ENCODE results near the gene VEGFD.
A peak's percentile ranks its signal among the peaks of the same experiment; 100 is the strongest.
"Not testable (repeated sequence)": the region's sequence is repeated elsewhere in the genome, so short reads cannot be mapped to it uniquely, and the experiment has no call there.

The VEGFD gene

DNA sequence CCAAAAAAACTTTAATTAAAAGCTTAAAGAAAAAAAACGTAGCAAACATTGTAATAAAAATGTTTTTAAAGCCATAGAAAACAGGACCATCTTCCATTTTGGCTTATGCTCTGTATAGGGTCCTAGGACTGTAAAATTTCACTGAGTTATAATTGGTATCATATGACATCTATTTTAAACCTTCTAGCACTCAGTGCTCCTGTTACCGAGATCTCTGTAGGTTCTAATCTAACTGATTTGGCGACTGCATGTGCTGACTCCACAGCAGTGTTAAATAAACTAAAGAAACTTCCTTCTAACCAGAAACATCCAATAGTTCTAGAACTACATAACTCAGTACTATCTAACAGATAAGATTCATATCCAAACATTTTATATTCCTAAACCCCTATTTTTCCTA, 68.7 kb downstream of the VEGFD start, which contains the start of gene ASB11:
ASB11 (minus strand) TSS at position 132 of the 400 bp plus-strand sequence; CDS start at position 97, 35 bp downstream.
- Histone ChIP-seq H3K27ac (ENCODE audit: low read depth in 2 of 2, low read length in 2 of 2) (no peak within 1 kb of the TSS), H3K4me1 (ENCODE audit: control insufficient read depth in 2 of 2, insufficient read depth in 2 of 2, low read length in 2 of 2) (no peaks in the 10 kb centered on the region), H3K4me3 (ENCODE audit: low read length in 2 of 2) (no peak within 1 kb of the TSS), H3K36me3 (ENCODE audit: control insufficient read depth in 2 of 2, insufficient read depth in 2 of 2, low read length in 2 of 2) (no peaks in the 10 kb centered on the region), H3K9me3 (ENCODE audit: control insufficient read depth in 2 of 2, low read length in 2 of 2) (no peaks in the 10 kb centered on the region), H3K27me3 (ENCODE audit: control insufficient read depth in 2 of 2, insufficient read depth in 2 of 2, low read length in 2 of 2) (peaks cover 0 to 3% of the 10 kb centered on the region in 2 donors), H3K9ac (ENCODE audit: low read depth in 1 of 2, low read length in 2 of 2) (no peak within 1 kb of the TSS)

DNA sequence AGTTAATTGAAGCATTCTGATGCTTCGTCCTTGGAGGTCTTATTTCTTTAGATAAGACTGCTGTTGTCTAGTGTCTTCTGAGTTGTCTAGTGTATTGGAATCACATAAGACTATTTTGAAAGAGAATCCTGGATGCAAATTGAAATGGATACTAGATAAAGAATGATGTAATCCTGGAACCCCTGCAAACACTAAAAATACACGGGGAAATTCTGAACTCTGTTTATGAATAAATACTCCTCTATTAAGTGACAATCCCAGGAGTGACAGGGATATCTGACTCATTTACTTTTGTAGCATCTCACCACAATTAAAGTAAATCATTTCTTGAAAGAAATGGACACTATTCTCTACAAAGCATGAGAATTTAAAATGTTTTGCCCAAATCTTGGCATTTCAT, 69.7 kb downstream of the VEGFD start:
- Histone ChIP-seq H3K9ac (ENCODE audit: low read depth in 1 of 2, low read length in 2 of 2) (no peak overlapping the region), H3K9me3 (ENCODE audit: control insufficient read depth in 2 of 2, low read length in 2 of 2) (no peaks in the 10 kb centered on the region), H3K27me3 (ENCODE audit: control insufficient read depth in 2 of 2, insufficient read depth in 2 of 2, low read length in 2 of 2) (peaks cover 0 to 3% of the 10 kb centered on the region in 2 donors), H3K27ac (ENCODE audit: low read depth in 2 of 2, low read length in 2 of 2) (no peak overlapping the region), H3K4me3 (ENCODE audit: low read length in 2 of 2) (no peak overlapping the region), H3K36me3 (ENCODE audit: control insufficient read depth in 2 of 2, insufficient read depth in 2 of 2, low read length in 2 of 2) (no peaks in the 10 kb centered on the region), H3K4me1 (ENCODE audit: control insufficient read depth in 2 of 2, insufficient read depth in 2 of 2, low read length in 2 of 2) (no peaks in the 10 kb centered on the region)

DNA sequence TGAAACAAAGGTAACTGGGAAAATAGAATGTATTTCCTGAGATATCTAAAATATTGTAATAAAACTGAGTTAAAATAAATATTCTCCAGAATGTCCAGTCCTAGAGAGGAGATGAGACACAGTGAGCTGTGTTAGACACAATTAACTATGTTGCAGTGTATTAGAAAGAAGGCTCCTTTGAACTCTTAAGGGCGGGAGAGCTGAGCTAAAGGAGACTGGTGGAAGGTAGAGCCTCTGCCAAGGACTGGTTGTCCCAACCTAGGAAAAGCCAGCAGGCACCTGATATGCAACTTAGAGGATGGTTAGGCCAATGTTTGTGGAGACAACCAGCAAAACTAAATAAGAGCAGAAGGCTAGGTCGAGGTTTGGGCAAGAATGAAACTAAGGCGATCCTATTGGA, 73.1 kb downstream of the VEGFD start:
- H3K9me3 ChIP-seq (ENCODE audit: control insufficient read depth in 2 of 2, low read length in 2 of 2), result no peaks in the 10 kb centered on the region
- no peak overlapping the region for H3K4me3 ChIP-seq (ENCODE audit: low read length in 2 of 2)
- H3K27me3 ChIP-seq (ENCODE audit: control insufficient read depth in 2 of 2, insufficient read depth in 2 of 2, low read length in 2 of 2), result peaks cover 0 to 6% of the 10 kb centered on the region in 2 donors
- H3K4me1 ChIP-seq (ENCODE audit: control insufficient read depth in 2 of 2, insufficient read depth in 2 of 2, low read length in 2 of 2), result no peaks in the 10 kb centered on the region
- no peak overlapping the region for H3K9ac ChIP-seq (ENCODE audit: low read depth in 1 of 2, low read length in 2 of 2)
- H3K36me3 ChIP-seq (ENCODE audit: control insufficient read depth in 2 of 2, insufficient read depth in 2 of 2, low read length in 2 of 2), result no peaks in the 10 kb centered on the region
- no peak overlapping the region for H3K27ac ChIP-seq (ENCODE audit: low read depth in 2 of 2, low read length in 2 of 2)

DNA sequence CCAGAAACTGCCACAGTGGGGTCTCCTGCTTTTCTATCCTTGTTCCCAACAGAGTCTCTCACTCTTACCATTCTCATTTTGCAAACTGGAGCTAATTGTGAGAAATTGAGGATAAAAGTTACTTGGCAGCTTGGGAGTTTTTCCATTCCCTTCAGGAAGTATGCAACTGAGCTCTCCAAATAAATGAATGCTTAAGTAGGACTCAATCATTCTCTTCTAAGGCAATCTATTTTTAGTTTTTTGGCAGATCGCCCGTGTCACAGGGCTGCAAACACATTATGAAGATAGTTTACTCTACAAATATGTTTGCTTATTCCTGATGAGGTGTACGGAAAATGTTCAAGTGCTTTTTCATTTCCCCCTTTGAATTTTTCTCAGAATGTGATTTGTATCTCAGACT, 74.1 kb downstream of the VEGFD start:
- Histone ChIP-seq H3K27me3 (ENCODE audit: control insufficient read depth in 2 of 2, insufficient read depth in 2 of 2, low read length in 2 of 2) (peaks cover 0 to 6% of the 10 kb centered on the region in 2 donors), H3K9ac (ENCODE audit: low read depth in 1 of 2, low read length in 2 of 2) (no peak overlapping the region), H3K9me3 (ENCODE audit: control insufficient read depth in 2 of 2, low read length in 2 of 2) (no peaks in the 10 kb centered on the region), H3K4me1 (ENCODE audit: control insufficient read depth in 2 of 2, insufficient read depth in 2 of 2, low read length in 2 of 2) (no peaks in the 10 kb centered on the region), H3K4me3 (ENCODE audit: low read length in 2 of 2) (no peak overlapping the region), H3K36me3 (ENCODE audit: control insufficient read depth in 2 of 2, insufficient read depth in 2 of 2, low read length in 2 of 2) (no peaks in the 10 kb centered on the region), H3K27ac (ENCODE audit: low read depth in 2 of 2, low read length in 2 of 2) (no peak overlapping the region)

DNA sequence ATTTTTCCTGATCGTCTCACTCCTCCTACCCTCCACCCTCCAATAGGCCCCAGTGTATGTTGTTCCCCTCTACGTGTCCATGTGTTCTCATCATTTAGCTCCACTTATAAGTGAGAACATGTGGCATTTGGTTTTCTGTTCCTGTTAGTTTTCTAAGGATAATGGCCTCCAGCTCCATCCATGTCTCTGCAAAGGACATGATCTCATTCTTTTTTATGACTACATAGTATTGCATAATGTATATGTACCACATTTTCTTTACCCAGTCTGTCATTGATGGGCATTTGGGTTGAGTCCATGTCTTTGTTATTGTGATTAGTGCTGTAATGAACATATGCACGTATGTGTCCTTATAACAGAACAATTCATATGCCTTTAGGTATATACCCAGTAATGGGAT, 78.3 kb downstream of the VEGFD start:
- not testable (repeated sequence) for H3K36me3 ChIP-seq (ENCODE audit: control insufficient read depth in 2 of 2, insufficient read depth in 2 of 2, low read length in 2 of 2); H3K27me3 ChIP-seq (ENCODE audit: control insufficient read depth in 2 of 2, insufficient read depth in 2 of 2, low read length in 2 of 2); H3K4me1 ChIP-seq (ENCODE audit: control insufficient read depth in 2 of 2, insufficient read depth in 2 of 2, low read length in 2 of 2); H3K9ac ChIP-seq (ENCODE audit: low read depth in 1 of 2, low read length in 2 of 2); H3K9me3 ChIP-seq (ENCODE audit: control insufficient read depth in 2 of 2, low read length in 2 of 2); H3K27ac ChIP-seq (ENCODE audit: low read depth in 2 of 2, low read length in 2 of 2); H3K4me3 ChIP-seq (ENCODE audit: low read length in 2 of 2)

DNA sequence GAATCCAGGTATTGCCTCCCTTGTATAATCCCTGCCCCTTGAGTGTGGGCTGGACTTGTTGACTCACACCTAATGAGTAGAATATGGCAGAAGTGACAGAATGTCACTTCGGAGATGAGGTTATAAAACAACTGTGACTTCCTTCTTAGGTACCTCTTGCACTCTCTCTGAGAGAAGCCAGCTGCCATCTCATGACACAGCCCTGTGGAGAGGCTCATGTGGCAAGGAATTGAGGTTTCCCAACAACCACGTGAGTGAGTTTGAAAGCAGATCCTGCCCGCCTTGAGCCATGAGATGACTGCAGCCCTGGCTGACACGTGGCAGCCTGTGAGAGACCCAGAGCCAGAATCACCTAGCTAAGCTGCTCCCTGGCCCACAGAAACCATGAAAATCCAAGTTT, 82.3 kb downstream of the VEGFD start:
- H3K9me3 ChIP-seq (ENCODE audit: control insufficient read depth in 2 of 2, low read length in 2 of 2), result no peaks in the 10 kb centered on the region
- no peak overlapping the region for H3K9ac ChIP-seq (ENCODE audit: low read depth in 1 of 2, low read length in 2 of 2)
- H3K27me3 ChIP-seq (ENCODE audit: control insufficient read depth in 2 of 2, insufficient read depth in 2 of 2, low read length in 2 of 2), result peaks cover 0 to 3% of the 10 kb centered on the region in 2 donors
- peaks cover 4 to 5% of the 10 kb centered on the region in 2 donors for H3K4me1 ChIP-seq (ENCODE audit: control insufficient read depth in 2 of 2, insufficient read depth in 2 of 2, low read length in 2 of 2)
- H3K36me3 ChIP-seq (ENCODE audit: control insufficient read depth in 2 of 2, insufficient read depth in 2 of 2, low read length in 2 of 2), result no peaks in the 10 kb centered on the region
- peak overlapping the region in 1 of 2 donors; percentile 1 for H3K27ac ChIP-seq (ENCODE audit: low read depth in 2 of 2, low read length in 2 of 2)
- H3K4me3 ChIP-seq (ENCODE audit: low read length in 2 of 2), result no peak overlapping the region

DNA sequence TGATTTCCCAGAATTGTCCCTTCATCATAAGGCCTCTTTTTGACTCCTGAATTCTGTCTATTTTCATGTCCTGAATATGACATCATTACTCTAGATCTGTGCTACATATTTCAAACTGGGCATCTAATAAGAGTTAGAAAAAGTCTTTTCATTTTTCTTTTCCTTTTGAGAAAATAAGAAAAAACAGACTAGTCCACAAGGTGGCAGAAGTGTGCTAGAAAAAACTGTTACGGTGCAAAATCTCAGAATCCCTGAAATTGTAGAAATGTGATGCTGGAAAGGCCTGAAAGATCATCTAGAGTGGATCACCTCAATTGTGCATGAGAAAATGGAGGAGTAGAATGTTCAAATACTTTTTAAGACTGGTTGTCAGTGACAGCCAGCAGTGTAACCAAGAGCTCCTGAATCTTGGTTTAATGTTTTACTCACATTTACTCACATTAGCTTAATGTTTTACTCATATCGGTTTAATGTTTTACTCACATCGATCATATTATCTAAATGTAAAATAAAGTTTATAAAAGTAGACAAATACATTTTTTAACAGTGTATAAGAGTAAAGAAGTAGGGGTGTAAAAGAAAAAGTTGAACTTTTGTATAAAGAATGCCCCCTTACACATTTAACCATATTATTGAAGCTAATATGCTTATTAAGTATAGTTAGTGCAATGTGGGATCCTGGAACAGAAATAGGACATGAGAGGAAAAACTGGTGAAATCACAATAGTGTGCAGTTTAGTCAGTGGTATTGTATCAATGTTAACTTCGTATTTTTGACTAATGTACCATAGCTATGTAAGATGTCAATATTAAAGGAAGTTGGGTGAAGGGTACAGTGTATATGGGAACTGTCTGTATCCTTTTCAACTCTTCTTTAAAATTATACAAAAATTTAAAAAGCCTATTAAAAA, 84.0 kb downstream of the VEGFD start:
- Histone ChIP-seq H3K4me3 (ENCODE audit: low read length in 2 of 2) (no peak overlapping the region), H3K27me3 (ENCODE audit: control insufficient read depth in 2 of 2, insufficient read depth in 2 of 2, low read length in 2 of 2) (peaks cover 0 to 3% of the 10 kb centered on the region in 2 donors), H3K9me3 (ENCODE audit: control insufficient read depth in 2 of 2, low read length in 2 of 2) (no peaks in the 10 kb centered on the region), H3K36me3 (ENCODE audit: control insufficient read depth in 2 of 2, insufficient read depth in 2 of 2, low read length in 2 of 2) (no peaks in the 10 kb centered on the region), H3K27ac (ENCODE audit: low read depth in 2 of 2, low read length in 2 of 2) (peak overlapping the region in 1 of 2 donors; percentile 34), H3K9ac (ENCODE audit: low read depth in 1 of 2, low read length in 2 of 2) (peak overlapping the region in 1 of 2 donors; percentile 2), H3K4me1 (ENCODE audit: control insufficient read depth in 2 of 2, insufficient read depth in 2 of 2, low read length in 2 of 2) (peaks cover 4 to 5% of the 10 kb centered on the region in 2 donors)

DNA sequence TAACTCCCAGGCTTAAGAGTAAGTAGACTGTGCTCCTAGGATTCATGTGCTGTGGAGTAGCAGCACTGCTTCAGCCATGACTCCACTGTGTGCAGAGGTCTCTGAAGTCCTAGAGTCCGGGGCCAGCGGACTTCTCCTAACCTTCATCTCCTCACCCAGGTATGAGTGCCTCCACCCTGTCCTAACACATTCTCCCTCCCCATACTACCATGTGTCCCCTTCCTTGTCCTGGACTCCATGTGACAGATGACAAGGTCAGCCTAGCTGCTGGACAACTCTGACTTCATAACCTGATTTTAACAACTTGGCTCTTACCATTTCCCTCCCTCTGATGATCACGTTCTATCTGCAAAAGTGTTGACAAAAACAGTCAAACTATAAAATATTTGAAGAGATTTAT, 85.4 kb downstream of the VEGFD start:
- no peak overlapping the region for H3K9ac ChIP-seq (ENCODE audit: low read depth in 1 of 2, low read length in 2 of 2)
- H3K27ac ChIP-seq (ENCODE audit: low read depth in 2 of 2, low read length in 2 of 2), result peak overlapping the region in 1 of 2 donors; percentile 6
- H3K27me3 ChIP-seq (ENCODE audit: control insufficient read depth in 2 of 2, insufficient read depth in 2 of 2, low read length in 2 of 2), result peaks cover 0 to 3% of the 10 kb centered on the region in 2 donors
- no peaks in the 10 kb centered on the region for H3K36me3 ChIP-seq (ENCODE audit: control insufficient read depth in 2 of 2, insufficient read depth in 2 of 2, low read length in 2 of 2)
- H3K4me1 ChIP-seq (ENCODE audit: control insufficient read depth in 2 of 2, insufficient read depth in 2 of 2, low read length in 2 of 2), result peaks cover 4 to 5% of the 10 kb centered on the region in 2 donors
- no peaks in the 10 kb centered on the region for H3K9me3 ChIP-seq (ENCODE audit: control insufficient read depth in 2 of 2, low read length in 2 of 2)
- H3K4me3 ChIP-seq (ENCODE audit: low read length in 2 of 2), result no peak overlapping the region

DNA sequence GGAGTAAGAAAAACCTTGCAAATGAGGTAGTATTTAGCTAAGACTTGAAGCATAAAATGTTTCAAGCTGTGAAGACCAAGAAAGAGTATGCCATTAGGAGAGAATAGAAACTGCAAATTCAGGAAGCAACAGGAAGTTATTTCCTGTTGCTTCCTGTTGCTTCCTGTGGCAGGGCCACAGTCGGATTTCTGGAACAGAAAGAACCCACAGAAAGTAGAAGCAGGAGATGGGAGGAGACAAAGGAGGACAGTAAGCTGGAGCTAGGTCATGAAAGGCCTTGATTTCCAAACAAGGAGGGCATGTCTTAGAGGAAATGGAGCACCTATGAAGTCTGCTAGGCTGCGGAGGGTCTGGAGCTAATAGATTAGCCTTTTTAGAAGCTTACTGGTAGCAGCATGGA, 86.0 kb downstream of the VEGFD start:
- peaks cover 4 to 5% of the 10 kb centered on the region in 2 donors for H3K4me1 ChIP-seq (ENCODE audit: control insufficient read depth in 2 of 2, insufficient read depth in 2 of 2, low read length in 2 of 2)

More for the DNA sequence above, 86.0 kb downstream of the VEGFD start:
- no peak overlapping the region for H3K9ac ChIP-seq (ENCODE audit: low read depth in 1 of 2, low read length in 2 of 2)
- no peaks in the 10 kb centered on the region for H3K36me3 ChIP-seq (ENCODE audit: control insufficient read depth in 2 of 2, insufficient read depth in 2 of 2, low read length in 2 of 2)
- peak overlapping the region in 1 of 2 donors; percentile 6 for H3K27ac ChIP-seq (ENCODE audit: low read depth in 2 of 2, low read length in 2 of 2)
- H3K4me3 ChIP-seq (ENCODE audit: low read length in 2 of 2), result no peak overlapping the region
- no peaks in the 10 kb centered on the region for H3K9me3 ChIP-seq (ENCODE audit: control insufficient read depth in 2 of 2, low read length in 2 of 2)
- no peaks in the 10 kb centered on the region for H3K27me3 ChIP-seq (ENCODE audit: control insufficient read depth in 2 of 2, insufficient read depth in 2 of 2, low read length in 2 of 2)
